Inflammatory macrophage (primary cell): Measurements from ENCODE around the gene IGFBP5.

Experiments
- DNase-seq, 2 donors: peaks; one replicate each; pipeline ENCODE4 v3.0.0-alpha.2; 2020 to 2022

Gene IGFBP5

DNA sequence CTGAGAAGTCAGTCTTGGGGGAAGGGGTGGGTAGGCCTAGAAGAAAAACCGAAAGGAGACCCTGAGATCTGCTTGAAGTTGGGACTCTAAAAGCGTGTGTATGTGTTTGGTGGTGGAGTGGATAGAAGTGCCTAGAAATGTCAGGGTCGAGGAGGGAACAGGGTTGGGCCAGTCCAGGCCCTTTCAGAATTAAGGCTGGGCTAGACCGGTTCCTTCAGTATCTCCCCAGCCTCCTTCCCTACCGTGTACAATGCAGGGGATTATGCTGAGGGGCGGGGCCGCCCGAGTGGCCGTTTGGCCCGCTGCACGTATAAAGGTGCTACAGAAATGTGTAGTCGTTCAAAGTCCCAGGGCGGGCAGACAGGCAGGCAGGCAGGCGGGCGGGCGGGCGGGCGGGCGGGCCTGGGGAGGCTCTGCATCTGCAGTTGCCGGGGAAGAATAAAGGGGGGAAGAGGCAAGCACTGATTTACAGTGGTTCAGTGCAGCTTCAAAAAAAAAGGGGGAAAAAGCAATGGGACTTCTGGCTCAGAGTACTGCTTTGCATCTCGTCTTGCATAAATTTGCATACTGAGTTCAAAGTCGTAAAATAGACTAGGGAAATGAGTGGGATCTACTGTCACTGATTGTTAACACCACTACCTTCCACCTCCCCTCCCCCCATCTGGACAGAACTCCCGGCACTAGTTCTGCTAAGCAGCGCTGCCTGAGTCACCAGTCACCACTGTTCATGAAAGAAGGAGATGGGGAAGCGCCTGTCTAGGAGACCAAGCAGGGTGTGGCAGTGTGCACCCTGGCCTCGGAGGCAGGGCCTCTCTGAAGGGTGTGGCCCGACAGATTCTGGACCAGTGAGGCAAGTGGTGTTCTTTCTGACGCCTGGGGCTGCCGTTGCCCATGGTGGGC lies 58.5 kb downstream of the IGFBP5 start:
- DNase-seq = peak; percentile 68 to 78

DNA sequence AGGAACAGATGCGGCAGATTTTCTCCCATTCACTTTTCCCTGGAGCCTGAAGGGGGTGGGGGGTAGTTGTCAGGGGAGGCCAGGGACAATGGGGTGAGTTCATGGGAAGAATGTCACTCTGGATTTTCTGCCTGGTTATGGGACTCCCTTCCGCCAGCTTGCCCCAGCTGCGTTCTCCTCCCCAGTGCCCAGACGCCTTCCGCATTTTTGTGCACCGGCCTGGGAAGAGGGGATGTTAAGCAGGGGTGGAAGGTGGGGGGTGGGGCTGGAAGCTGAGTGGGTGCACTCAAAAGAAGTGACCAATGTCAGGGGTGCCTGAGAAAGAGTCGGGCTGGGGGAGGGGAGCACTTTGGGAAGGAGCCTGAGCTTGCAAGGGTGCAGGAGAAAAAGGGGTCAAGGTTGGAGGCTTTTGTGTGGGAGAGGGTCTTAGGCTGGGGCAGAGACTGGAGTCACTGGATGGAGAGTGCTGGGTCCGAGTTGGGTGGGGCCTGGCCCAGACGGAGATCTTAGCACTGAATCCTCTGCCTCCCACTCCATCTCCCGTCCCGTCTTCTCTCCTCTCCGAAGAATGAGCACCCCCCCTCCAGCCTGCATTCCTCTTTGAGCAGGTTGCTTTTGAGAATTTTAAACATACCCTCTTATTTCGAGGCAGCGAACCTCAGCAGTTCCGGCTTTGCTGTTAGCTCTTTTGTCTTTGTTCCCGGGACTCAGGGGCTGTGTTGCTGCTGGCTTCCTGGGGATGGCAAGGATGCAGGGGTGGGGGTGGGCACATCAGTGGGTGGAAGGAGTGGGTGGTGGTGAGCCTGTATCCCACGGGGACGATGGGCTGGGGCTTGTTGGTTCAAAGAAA lies 59.4 kb downstream of the IGFBP5 start:
- no peak for DNase-seq

DNA sequence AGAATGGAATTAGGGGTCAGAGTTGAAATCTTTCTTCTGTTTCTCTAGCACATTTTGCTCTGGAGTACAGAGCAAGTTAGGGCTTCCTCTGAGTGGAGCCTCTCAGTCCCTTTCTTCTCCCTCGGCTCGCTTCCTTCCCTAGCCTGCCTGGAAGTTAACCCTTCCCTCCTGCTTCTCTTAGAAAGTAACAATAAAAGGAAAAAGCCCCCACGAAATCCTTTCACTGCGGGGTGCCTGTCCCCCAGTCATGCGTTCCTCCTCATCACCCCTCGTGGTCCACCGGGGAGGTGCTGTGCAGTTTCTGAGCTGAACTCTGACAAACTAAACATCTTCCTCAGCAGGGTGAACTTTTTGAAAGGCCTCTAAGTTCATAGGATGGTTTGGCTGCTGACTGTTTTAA lies 60.2 kb downstream of the IGFBP5 start:
- no peak for DNase-seq

DNA sequence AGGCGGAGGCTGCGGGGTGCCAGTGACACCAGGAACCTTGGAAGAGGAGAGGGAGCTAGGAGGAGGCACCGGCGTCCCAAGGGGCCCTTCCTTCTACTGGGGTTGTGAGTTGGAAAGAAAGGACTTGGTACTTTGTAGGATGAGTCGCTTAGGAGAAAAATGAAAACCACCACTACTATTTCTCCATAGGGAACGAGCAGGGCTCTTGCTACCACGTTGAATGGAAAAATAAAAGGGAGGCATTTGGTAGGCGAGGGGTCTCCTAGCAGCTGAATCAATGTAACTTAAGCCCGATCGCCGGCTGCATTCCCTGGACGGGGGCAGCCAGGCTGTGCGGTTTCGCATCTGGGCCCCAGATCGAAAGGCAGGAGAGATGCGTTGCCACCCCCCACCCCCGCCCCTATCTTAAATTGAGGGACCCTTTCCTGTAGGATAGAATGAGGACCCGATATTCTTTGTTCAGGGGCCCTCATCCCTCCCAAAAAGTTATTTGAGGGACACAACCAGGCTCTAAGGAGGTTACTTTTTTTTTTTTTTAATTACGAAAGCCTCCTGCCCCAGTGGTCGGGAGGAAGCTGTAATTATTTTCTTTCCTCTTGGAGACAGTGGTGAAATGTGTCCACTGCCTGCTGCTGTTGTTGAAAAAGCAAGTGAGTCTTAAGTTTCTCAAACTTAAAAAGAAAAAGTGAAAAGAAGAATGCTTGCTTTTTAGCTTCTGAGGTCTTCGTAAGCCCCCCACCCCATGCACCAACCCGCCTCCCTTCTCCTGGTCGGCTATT lies 60.8 kb downstream of the IGFBP5 start:
- peak in 1 of 2 donors; percentile 5 for DNase-seq

DNA sequence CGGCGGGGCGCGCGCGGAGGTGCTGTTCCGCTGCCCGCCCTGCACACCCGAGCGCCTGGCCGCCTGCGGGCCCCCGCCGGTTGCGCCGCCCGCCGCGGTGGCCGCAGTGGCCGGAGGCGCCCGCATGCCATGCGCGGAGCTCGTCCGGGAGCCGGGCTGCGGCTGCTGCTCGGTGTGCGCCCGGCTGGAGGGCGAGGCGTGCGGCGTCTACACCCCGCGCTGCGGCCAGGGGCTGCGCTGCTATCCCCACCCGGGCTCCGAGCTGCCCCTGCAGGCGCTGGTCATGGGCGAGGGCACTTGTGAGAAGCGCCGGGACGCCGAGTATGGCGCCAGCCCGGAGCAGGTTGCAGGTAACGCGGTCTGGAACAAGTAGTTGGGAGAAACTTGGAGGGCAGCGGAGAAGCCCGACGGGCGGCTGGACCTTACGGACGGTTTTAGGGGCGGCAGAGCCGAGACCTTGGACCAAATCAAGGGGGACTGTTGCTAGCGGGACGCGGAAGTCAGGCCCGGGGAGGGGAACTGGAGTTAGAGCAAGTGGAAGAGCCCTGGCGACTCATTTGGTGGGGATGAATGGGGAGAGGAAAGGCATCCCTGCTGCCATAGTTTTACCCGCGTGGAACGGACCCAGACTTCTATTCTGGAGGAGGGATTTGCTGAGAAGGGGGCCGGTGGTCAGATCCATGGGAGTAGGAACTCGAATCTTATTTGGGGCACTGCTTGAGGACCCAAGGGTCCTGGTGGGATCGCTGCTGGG lies 61.6 kb downstream of the IGFBP5 start:
- no peak for DNase-seq

DNA sequence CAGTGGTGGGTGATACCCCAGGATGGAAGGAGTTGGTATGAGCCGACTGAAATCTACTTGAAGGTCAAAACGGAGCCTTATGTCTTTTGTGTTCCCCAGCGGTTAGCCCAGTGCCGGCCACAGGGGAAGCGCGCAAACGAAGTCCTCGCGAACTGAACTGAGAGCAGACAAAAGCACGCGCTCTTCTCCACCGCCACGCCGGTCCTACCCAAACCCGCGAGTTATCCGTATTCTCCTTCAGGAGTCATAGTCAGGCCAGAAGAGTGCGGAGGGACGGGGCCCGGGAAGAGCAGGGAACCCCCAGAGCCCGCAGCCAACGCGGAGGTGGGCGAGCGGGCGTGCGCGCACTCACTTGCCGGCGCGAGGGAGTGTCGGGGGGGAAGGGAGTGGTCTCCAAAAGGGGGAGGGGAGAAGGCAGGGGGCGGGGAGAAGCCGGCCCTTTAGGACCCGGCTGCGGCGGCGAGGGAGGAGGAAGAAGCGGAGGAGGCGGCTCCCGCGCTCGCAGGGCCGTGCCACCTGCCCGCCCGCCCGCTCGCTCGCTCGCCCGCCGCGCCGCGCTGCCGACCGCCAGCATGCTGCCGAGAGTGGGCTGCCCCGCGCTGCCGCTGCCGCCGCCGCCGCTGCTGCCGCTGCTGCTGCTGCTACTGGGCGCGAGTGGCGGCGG lies 62.3 kb downstream of the IGFBP5 start, which contains the start of gene IGFBP2:
Gene IGFBP2 (plus strand): TSS at position 469 of the 664 bp plus-strand sequence. CDS start 104 bp downstream, at position 573.
- DNase-seq = peak in 1 of 2 donors; percentile 27

DNA sequence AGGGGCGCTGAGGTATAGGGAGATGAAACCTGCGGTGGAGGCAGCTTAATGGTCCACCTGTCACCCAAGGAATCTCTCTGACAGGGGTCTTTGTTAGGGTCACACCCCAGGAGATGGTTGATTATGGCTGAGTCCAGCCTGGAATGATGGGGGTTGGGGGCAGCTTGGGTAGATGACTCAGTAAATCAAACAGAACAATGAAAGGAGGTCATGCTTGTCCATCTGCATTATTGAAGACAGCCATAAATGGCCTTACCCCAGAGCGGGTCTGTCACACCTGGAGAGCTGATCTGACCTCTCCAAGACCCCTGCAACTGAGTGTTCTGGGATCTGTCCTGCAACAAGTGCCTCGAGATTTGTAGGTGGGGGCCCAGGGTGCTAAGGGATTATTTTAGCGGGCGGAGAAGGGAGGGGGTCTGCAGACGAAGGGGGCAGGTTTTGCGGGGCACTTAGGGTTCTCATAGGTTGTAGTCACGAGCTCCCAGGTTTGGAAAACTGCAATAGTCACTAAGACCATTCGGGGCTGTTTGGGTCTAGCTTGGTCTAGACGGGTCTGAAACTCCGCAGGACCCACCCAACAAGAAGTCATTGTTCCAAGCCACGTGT lies 62.9 kb downstream of the IGFBP5 start:
- no peak for DNase-seq

DNA sequence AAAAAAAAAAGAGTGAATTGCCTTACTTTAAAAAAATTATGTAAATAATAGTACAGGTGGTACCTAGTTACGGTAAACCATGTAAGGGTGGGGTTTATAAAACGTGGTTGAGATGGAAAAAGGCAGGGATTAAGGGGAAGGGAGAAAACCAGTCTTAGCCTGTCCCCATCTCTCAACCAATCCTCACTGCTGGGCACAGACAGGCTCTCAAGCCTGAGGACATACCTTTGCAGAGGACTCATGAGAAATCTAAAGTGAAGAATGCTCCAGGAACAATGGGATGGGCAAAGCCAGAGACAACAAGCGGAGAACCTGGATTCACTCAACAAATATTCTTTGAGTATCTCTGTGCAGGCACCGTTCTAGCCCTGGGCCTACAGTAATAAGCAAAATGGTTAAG lies 65.6 kb downstream of the IGFBP5 start:
- DNase-seq = no peak

DNA sequence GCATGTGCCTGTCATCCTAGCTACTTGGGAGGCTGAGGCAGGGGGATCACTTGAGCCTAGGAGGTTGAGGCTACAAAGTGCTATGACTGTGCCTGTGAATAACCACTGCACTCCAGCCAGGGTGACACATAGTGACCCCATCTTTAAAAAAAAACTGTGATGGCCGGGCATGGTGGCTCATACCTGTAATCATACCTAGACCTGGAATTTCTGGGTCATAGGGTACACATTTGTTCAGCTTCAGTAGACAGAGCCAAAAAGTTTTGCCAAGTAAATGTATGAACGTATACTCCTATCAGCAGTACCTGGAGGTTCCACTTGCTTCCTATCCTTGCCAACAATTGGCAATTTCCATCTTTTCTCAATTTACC lies 68.5 kb downstream of the IGFBP5 start:
- no peak for DNase-seq

DNA sequence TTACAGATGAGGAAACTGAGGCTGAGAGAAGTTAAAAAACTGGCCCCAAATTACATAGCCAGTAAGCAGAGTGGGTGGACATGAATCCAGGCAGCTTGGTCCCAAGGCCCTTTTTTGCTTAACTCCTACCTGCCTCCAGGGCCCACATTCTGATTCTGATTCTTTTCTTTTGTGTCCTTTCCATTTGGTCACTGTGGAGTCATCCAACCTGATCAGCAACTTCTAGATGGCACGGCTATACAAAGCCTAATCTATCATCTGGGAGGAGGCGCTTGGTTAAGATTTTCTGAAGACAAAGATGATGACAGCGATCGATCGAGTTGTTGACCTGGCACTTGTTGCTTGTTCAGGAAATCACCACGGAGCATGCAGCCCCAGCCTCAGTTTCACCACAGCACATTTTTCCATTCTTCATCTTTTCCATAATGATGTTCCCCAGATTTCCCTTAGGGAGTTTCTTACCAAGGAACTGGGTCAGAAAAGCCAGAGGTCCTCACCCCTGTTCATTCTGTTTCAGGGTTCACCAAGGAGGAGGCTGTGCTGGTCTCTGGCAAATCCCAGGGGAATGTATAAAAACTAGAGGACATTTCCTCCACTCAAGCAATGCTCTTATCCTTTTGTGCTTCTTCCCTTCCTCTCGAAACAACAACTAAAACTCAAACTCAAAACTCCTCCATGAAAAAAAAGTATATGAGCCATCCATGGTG lies 69.0 kb downstream of the IGFBP5 start:
- no peak for DNase-seq

DNA sequence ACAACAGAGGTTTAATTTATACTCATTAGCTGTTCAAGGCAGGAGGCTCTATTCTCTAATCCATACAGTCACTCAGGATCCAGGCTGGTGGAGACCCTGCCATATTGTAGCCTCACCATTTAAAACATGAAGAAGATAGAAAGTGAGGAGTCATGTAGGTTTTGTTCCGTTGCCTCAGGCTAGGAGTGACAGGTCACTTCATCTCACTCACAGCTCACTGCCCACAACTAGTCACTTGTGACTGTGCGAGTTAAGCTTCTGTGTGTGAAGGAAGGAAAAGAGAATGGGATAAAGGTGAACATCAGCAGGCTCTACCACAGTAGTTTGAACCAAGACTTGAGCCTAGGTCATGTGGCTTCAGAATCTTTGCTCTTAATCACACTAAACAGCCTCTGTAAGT lies 71.1 kb downstream of the IGFBP5 start:
- no peak for DNase-seq

DNA sequence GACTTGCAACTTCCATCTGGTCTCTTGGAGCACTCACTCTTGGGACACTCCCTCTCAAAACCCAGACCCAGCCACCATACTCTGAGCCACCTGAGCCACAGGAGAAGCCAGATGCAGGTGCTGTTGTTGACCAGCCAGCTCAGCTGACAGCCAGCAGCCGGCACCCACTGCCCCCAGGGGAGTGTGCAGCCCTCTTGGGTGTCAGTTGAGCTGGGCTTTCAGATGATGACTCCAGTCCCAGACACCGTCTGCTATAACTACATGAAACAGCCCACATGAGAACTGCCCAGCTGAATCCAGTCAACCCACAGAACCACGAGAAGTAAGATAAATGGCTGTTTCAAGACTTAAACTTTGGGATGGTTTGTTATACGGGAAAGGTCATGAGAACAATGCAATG lies 72.8 kb downstream of the IGFBP5 start:
- DNase-seq = no peak
